ENCODE data around the gene MYO1F.

The MYO1F gene

GRCh38 chr19:8503510-8503909 lies 73.7 kb downstream of the MYO1F start:
- Histone ChIP-seq H3K27ac (no peak overlapping the region), H3K4me2 (ENCODE audit: low read length) (no peak overlapping the region), H3K9ac (no peak overlapping the region), H3K4me1 (peaks cover 2% of the 10 kb centered on the region), H3K9me3 (ENCODE audit: control insufficient read depth, low read length) (no peaks in the 10 kb centered on the region), H3K27me3 (ENCODE audit: control insufficient read depth, insufficient read depth, low read length) (no peaks in the 10 kb centered on the region), H2AFZ (no peak overlapping the region), H3K4me3 (ENCODE audit: low read depth, low read length) (no peak overlapping the region), H3K79me2 (no peaks in the 10 kb centered on the region), H3K36me3 (ENCODE audit: control insufficient read depth, insufficient read depth, low read length) (no peaks in the 10 kb centered on the region)
- TF ChIP-seq, protein P1, sequence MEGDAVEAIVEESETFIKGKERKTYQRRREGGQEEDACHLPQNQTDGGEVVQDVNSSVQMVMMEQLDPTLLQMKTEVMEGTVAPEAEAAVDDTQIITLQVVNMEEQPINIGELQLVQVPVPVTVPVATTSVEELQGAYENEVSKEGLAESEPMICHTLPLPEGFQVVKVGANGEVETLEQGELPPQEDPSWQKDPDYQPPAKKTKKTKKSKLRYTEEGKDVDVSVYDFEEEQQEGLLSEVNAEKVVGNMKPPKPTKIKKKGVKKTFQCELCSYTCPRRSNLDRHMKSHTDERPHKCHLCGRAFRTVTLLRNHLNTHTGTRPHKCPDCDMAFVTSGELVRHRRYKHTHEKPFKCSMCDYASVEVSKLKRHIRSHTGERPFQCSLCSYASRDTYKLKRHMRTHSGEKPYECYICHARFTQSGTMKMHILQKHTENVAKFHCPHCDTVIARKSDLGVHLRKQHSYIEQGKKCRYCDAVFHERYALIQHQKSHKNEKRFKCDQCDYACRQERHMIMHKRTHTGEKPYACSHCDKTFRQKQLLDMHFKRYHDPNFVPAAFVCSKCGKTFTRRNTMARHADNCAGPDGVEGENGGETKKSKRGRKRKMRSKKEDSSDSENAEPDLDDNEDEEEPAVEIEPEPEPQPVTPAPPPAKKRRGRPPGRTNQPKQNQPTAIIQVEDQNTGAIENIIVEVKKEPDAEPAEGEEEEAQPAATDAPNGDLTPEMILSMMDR (IDR thresholded peaks at IDR 0.05), result no peak

GRCh38 chr19:8501981-8502380 lies 75.3 kb downstream of the MYO1F start:
- Histone ChIP-seq H3K4me3 (ENCODE audit: low read depth, low read length) (no peak overlapping the region), H2AFZ (no peak overlapping the region), H3K4me1 (peaks cover 2% of the 10 kb centered on the region), H3K9ac (no peak overlapping the region), H3K4me2 (ENCODE audit: low read length) (no peak overlapping the region), H3K36me3 (ENCODE audit: control insufficient read depth, insufficient read depth, low read length) (no peaks in the 10 kb centered on the region), H3K27me3 (ENCODE audit: control insufficient read depth, insufficient read depth, low read length) (no peaks in the 10 kb centered on the region), H3K9me3 (ENCODE audit: control insufficient read depth, low read length) (no peaks in the 10 kb centered on the region), H3K27ac (no peak overlapping the region), H3K79me2 (no peaks in the 10 kb centered on the region)
- TF ChIP-seq, protein P1 (IDR thresholded peaks at IDR 0.05), result no peak

- TF ChIP-seq, protein P1 (IDR thresholded peaks at IDR 0.05), result no peak
- H3K27ac ChIP-seq, result no peak overlapping the region
Measured at GRCh38 chr19:8501516-8501915, 75.7 kb downstream of the MYO1F start.

GRCh38 chr19:8500158-8500557 lies 77.1 kb downstream of the MYO1F start:
- H3K4me3 ChIP-seq (ENCODE audit: low read depth, low read length), result no peak overlapping the region
- no peaks in the 10 kb centered on the region for H3K9me3 ChIP-seq (ENCODE audit: control insufficient read depth, low read length)
- H3K9ac ChIP-seq, result no peak overlapping the region
- H3K79me2 ChIP-seq, result no peaks in the 10 kb centered on the region
- no peaks in the 10 kb centered on the region for H3K36me3 ChIP-seq (ENCODE audit: control insufficient read depth, insufficient read depth, low read length)
- no peak overlapping the region for H3K27ac ChIP-seq
- TF ChIP-seq, protein P1 (IDR thresholded peaks at IDR 0.05), result no peak
- no peak overlapping the region for H3K4me2 ChIP-seq (ENCODE audit: low read length)
- no peaks in the 10 kb centered on the region for H3K4me1 ChIP-seq
- no peak overlapping the region for H2AFZ ChIP-seq
- H3K27me3 ChIP-seq (ENCODE audit: control insufficient read depth, insufficient read depth, low read length), result no peaks in the 10 kb centered on the region

More at GRCh38 chr19:8501516-8501915, 75.7 kb downstream of the MYO1F start:
- Histone ChIP-seq H3K79me2 (no peaks in the 10 kb centered on the region), H3K4me1 (peaks cover 2% of the 10 kb centered on the region), H3K4me3 (ENCODE audit: low read depth, low read length) (no peak overlapping the region), H3K27me3 (ENCODE audit: control insufficient read depth, insufficient read depth, low read length) (no peaks in the 10 kb centered on the region), H3K9ac (no peak overlapping the region), H3K4me2 (ENCODE audit: low read length) (no peak overlapping the region), H2AFZ (no peak overlapping the region), H3K36me3 (ENCODE audit: control insufficient read depth, insufficient read depth, low read length) (no peaks in the 10 kb centered on the region), H3K9me3 (ENCODE audit: control insufficient read depth, low read length) (no peaks in the 10 kb centered on the region)

- no peak overlapping the region for H3K4me3 ChIP-seq (ENCODE audit: low read depth, low read length)
- H3K4me1 ChIP-seq, result no peaks in the 10 kb centered on the region
- no peak overlapping the region for H3K9ac ChIP-seq
- H3K27ac ChIP-seq, result no peak overlapping the region
- H3K4me2 ChIP-seq (ENCODE audit: low read length), result no peak overlapping the region
- TF ChIP-seq, protein P1 (IDR thresholded peaks at IDR 0.05), result no peak
- no peaks in the 10 kb centered on the region for H3K27me3 ChIP-seq (ENCODE audit: control insufficient read depth, insufficient read depth, low read length)
- no peaks in the 10 kb centered on the region for H3K9me3 ChIP-seq (ENCODE audit: control insufficient read depth, low read length)
- H3K36me3 ChIP-seq (ENCODE audit: control insufficient read depth, insufficient read depth, low read length), result no peaks in the 10 kb centered on the region
- H3K79me2 ChIP-seq, result no peaks in the 10 kb centered on the region
- H2AFZ ChIP-seq, result no peak overlapping the region
Measured at GRCh38 chr19:8499048-8499833, 78.0 kb downstream of the MYO1F start.

All from parathyroid adenoma (tissue), 2 donors.